ENCODE measurements around the gene GUCY1A1.

Gene GUCY1A1

DNA sequence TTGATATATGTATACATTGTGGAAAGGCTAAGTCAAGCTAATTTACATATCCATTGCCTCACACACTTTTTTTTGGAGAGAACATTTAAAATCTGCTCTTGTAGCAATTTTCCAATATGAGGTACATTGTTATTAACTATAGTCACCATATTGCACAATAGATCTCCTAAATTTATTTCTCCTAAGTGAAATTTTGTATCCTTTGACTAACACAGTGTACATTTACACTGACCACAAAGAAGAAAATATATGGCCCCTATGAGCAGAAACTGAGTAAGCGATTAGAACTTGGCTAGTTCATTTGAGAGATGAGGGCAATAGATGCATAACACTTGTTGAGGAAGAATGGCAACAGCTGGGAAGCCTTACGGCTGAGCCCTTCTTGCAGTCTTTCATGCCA, 71.9 kb downstream of the GUCY1A1 start:
- Histone ChIP-seq H4K20me1 (ENCODE audit: insufficient read depth, low read length) (no peaks in the 10 kb centered on the region), H3K9me2 (ENCODE audit: low read depth, low read length) (no peaks in the 10 kb centered on the region), H3K27ac (ENCODE audit: low read depth, low read length, poor library complexity, severe bottlenecking) (no peak overlapping the region), H3F3A (ENCODE audit: insufficient read depth, low read length) (no peaks in the 10 kb centered on the region), H3K9ac (ENCODE audit: low read length) (no peak overlapping the region), H3K4me3 (ENCODE audit: low read depth, low read length, poor library complexity, severe bottlenecking) (no peak overlapping the region), H3K4me2 (ENCODE audit: low read length) (no peak overlapping the region), H2AFZ (ENCODE audit: low read length) (no peak overlapping the region), H3K4me1 (ENCODE audit: insufficient read depth, low read length, severe bottlenecking) (no peaks in the 10 kb centered on the region), H3K79me2 (ENCODE audit: insufficient read depth, low read length) (no peaks in the 10 kb centered on the region), H3K36me3 (ENCODE audit: insufficient read depth, low read length) (no peaks in the 10 kb centered on the region), H3K9me3 (ENCODE audit: low read length) (no peaks in the 10 kb centered on the region), H3K27me3 (ENCODE audit: insufficient read depth, low read length) (no peaks in the 10 kb centered on the region)
- TF ChIP-seq EZH2 (IDR thresholded peaks at IDR 0.05; ENCODE audit: borderline replicate concordance, low read length): no peak
- TF ChIP-seq, protein P1, sequence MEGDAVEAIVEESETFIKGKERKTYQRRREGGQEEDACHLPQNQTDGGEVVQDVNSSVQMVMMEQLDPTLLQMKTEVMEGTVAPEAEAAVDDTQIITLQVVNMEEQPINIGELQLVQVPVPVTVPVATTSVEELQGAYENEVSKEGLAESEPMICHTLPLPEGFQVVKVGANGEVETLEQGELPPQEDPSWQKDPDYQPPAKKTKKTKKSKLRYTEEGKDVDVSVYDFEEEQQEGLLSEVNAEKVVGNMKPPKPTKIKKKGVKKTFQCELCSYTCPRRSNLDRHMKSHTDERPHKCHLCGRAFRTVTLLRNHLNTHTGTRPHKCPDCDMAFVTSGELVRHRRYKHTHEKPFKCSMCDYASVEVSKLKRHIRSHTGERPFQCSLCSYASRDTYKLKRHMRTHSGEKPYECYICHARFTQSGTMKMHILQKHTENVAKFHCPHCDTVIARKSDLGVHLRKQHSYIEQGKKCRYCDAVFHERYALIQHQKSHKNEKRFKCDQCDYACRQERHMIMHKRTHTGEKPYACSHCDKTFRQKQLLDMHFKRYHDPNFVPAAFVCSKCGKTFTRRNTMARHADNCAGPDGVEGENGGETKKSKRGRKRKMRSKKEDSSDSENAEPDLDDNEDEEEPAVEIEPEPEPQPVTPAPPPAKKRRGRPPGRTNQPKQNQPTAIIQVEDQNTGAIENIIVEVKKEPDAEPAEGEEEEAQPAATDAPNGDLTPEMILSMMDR (IDR thresholded peaks at IDR 0.05; ENCODE audit: low read length): no peak

DNA sequence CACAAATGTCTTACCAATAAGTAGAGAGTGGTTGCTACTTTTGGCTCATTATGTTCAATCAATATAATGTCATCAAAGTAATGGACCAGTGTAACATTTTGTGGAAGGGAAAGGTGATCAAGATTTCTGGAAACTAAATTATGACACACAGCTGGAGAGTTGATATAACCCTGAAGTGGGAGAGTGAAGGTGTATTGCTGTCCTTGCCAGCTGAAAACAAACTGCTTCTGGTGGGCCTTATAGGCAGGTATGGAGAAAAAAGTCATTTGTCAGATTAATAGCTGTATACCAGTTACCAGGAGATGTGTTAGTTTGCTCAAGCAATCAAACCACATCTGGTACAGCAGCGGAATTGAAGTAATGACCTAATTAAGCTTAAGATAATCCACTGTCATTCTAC, 74.9 kb downstream of the GUCY1A1 start:
- H3K4me2 ChIP-seq (ENCODE audit: low read length): no peak overlapping the region
- H3F3A ChIP-seq (ENCODE audit: insufficient read depth, low read length): no peaks in the 10 kb centered on the region
- H3K36me3 ChIP-seq (ENCODE audit: insufficient read depth, low read length): no peaks in the 10 kb centered on the region
- no peak overlapping the region for H3K9ac ChIP-seq (ENCODE audit: low read length)
- no peak overlapping the region for H3K27ac ChIP-seq (ENCODE audit: low read depth, low read length, poor library complexity, severe bottlenecking)
- no peaks in the 10 kb centered on the region for H3K79me2 ChIP-seq (ENCODE audit: insufficient read depth, low read length)
- H3K27me3 ChIP-seq (ENCODE audit: insufficient read depth, low read length): no peaks in the 10 kb centered on the region
- H3K4me1 ChIP-seq (ENCODE audit: insufficient read depth, low read length, severe bottlenecking): no peaks in the 10 kb centered on the region
- TF ChIP-seq, protein P1 (IDR thresholded peaks at IDR 0.05; ENCODE audit: low read length): no peak
- TF ChIP-seq EZH2 (IDR thresholded peaks at IDR 0.05; ENCODE audit: borderline replicate concordance, low read length): no peak
- H3K9me3 ChIP-seq (ENCODE audit: low read length): no peaks in the 10 kb centered on the region
- no peaks in the 10 kb centered on the region for H4K20me1 ChIP-seq (ENCODE audit: insufficient read depth, low read length)
- H2AFZ ChIP-seq (ENCODE audit: low read length): no peak overlapping the region
- H3K9me2 ChIP-seq (ENCODE audit: low read depth, low read length): no peaks in the 10 kb centered on the region
- no peak overlapping the region for H3K4me3 ChIP-seq (ENCODE audit: low read depth, low read length, poor library complexity, severe bottlenecking)

DNA sequence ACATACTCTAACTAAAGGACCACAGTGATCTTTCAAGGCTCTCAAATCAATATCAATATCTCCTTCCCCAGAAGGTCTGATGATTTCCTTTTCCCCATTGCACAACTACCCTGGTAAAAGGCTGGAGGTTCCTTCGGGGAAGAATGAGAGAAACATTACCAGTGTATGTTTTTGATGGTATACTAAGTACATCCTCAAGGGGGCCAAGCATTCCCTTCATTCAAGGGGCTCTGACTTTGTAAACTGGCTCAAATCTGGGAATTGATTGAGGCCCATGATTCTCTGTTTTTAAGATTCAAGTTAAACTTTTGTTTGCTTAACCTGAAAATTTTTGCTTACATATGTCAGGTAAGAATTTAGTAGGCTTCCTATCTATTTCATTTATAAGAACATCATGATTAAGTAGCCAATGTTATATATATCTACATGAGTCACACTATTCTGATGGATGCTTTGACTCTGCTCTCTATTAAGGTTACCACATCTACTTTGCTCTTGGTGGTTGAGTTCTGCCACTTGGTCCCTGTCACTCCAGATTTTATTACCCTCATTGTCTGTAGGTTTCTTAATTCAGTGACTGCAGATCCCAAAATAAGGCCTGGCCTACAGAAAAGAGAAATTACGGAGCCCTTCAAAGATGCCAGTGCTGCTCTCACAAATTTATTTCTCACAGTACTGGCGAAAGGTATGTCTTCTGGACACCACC, 75.8 kb downstream of the GUCY1A1 start:
- no peaks in the 10 kb centered on the region for H4K20me1 ChIP-seq (ENCODE audit: insufficient read depth, low read length)
- H3K4me1 ChIP-seq (ENCODE audit: insufficient read depth, low read length, severe bottlenecking): no peaks in the 10 kb centered on the region
- H3K79me2 ChIP-seq (ENCODE audit: insufficient read depth, low read length): no peaks in the 10 kb centered on the region
- no peaks in the 10 kb centered on the region for H3K36me3 ChIP-seq (ENCODE audit: insufficient read depth, low read length)
- no peaks in the 10 kb centered on the region for H3K9me3 ChIP-seq (ENCODE audit: low read length)
- H3F3A ChIP-seq (ENCODE audit: insufficient read depth, low read length): no peaks in the 10 kb centered on the region
- no peak overlapping the region for H2AFZ ChIP-seq (ENCODE audit: low read length)
- TF ChIP-seq EZH2 (IDR thresholded peaks at IDR 0.05; ENCODE audit: borderline replicate concordance, low read length): no peak
- TF ChIP-seq, protein P1 (IDR thresholded peaks at IDR 0.05; ENCODE audit: low read length): no peak; the same call in 1 of the 2 replicates
- no peak overlapping the region for H3K9ac ChIP-seq (ENCODE audit: low read length)
- no peaks in the 10 kb centered on the region for H3K9me2 ChIP-seq (ENCODE audit: low read depth, low read length)
- no peak overlapping the region for H3K27ac ChIP-seq (ENCODE audit: low read depth, low read length, poor library complexity, severe bottlenecking)
- H3K4me2 ChIP-seq (ENCODE audit: low read length): no peak overlapping the region
- H3K4me3 ChIP-seq (ENCODE audit: low read depth, low read length, poor library complexity, severe bottlenecking): no peak overlapping the region
- no peaks in the 10 kb centered on the region for H3K27me3 ChIP-seq (ENCODE audit: insufficient read depth, low read length)
